Activated T-helper 2 cell treated with anti-CD3 and anti-CD28 coated beads, Interferon-gamma antibody, Interleukin-2, Interleukin-4, amounts not matched to agents 10 μg/mL and 5 μg/mL and 100 μg/mL, durations not matched to agents 14 hours and 24 hours and 36 hours (primary cell): ENCODE measurements around the gene OR4Q3. TPM values are rescaled to one million over a fixed set of nuclear protein-coding genes. Genes with fewer than 3 reads are reported as not detected.
"Not testable (repeated sequence)": the region's sequence is repeated elsewhere in the genome, so short reads cannot be mapped to it uniquely, and the experiment has no call there.

Experiments
- DNase-seq: peaks from one replicate; pipeline ENCODE4 v3.0.0; 2021; ENCODE audit warnings: low spot score
- H3K27ac Mint-ChIP-seq: one replicate; pipeline ENCODE4 v1.8.0; 2021; ENCODE audit warnings: mixed read lengths
- H3K27me3 Mint-ChIP-seq: one replicate; pipeline ENCODE4 v1.8.0; 2021; ENCODE audit warnings: low read depth, mixed read lengths
- H3K36me3 Mint-ChIP-seq: one replicate; pipeline ENCODE4 v1.8.0; 2021; ENCODE audit warnings: low read depth, mixed read lengths
- H3K4me1 Mint-ChIP-seq: one replicate; pipeline ENCODE4 v1.8.0; 2021; ENCODE audit warnings: low read depth, mixed read lengths
- H3K4me3 Mint-ChIP-seq: one replicate; pipeline ENCODE4 v1.8.0; 2021; ENCODE audit warnings: low read depth, mild to moderate bottlenecking, moderate library complexity, mixed read lengths
- H3K9me3 Mint-ChIP-seq: one replicate; pipeline ENCODE4 v1.8.0; 2021; ENCODE audit warnings: mixed read lengths
- intact Hi-C: fragments of 100-400 bp; cut with micrococcal nuclease; formaldehyde crosslinking; loops from one replicate; pipeline ENCODE4 v1.15.1; 2023
- total RNA-seq: library from RNA; stranded (reverse); gene quantifications from 2 replicates; pipeline ENCODE4 v1.2.3, GENCODE V29; 2022

OR4Q3 gene
- total RNA-seq: not detected in 2 replicates

- H3K4me1 Mint-ChIP-seq: no peaks in the 10 kb centered on the region
- no peak within 1 kb of the TSS for H3K27ac Mint-ChIP-seq
- no peak within 1 kb of the TSS for H3K4me3 Mint-ChIP-seq
- intact Hi-C loops: no loop called here
- H3K36me3 Mint-ChIP-seq: no peaks in the 10 kb centered on the region
- H3K9me3 Mint-ChIP-seq: peaks cover 8% of the 10 kb centered on the region
- DNase-seq: no peak
- no peaks in the 10 kb centered on the region for H3K27me3 Mint-ChIP-seq
These were observed at the start of gene OR4Q3 for GRCh38 chr14:19743256-19743655. Gene OR4Q3, plus strand, starts transcription at chr14:19743571.

DNA sequence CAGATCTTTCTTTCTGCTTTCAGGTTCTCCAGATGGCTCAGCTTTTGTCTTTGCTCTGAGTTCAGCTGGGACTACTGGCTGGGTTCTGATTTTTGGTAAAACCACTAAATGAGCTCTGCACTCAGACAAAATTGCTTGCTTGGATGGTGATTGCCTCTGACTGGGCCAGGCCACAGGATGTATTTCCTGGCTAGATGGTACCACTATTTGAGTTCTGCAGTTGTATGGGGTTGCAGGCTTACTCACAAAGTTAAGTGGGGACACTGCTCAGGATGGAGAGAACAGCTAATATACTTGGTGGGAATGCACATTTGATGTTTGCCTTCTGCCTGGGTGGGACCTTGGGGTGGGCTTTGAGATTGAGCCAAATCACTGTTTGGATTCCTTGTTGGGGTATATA lies 14.0 kb upstream of the OR4Q3 start:
- no peaks in the 10 kb centered on the region for H3K27me3 Mint-ChIP-seq
- H3K27ac Mint-ChIP-seq: no peak overlapping the region
- H3K4me1 Mint-ChIP-seq: no peaks in the 10 kb centered on the region
- no peak overlapping the region for H3K4me3 Mint-ChIP-seq
- H3K9me3 Mint-ChIP-seq: peaks cover 15% of the 10 kb centered on the region
- DNase-seq: no peak
- H3K36me3 Mint-ChIP-seq: no peaks in the 10 kb centered on the region
- intact Hi-C loops: no loop called here

DNA sequence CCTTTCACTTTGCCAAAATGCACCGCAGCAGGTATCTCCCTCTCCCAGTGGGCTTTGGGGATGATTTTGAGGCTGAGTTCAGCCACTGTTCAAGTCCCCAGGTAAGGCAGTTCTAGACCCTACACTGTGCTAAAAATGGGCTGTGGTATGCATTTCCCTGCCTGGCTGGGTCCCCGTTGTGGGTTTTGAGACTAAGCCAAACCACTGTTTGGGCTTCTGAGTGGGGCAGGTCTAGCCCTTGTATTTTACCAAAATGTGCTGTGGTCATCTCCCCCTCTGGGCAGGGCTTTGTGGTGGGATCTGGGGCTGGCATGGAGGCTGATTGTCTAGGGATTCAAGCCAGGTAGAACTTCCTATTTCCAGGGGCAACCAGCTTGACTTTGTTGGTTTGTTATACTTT lies 13.6 kb upstream of the OR4Q3 start:
- Mint-ChIP-seq H3K27me3 (no peaks in the 10 kb centered on the region), H3K4me1 (no peaks in the 10 kb centered on the region), H3K4me3 (no peak overlapping the region), H3K36me3 (no peaks in the 10 kb centered on the region), H3K27ac (no peak overlapping the region), H3K9me3 (peaks cover 15% of the 10 kb centered on the region)
- intact Hi-C loops: no loop called here
- DNase-seq: no peak

GRCh38 chr14:19733893-19734292 lies 9.5 kb upstream of the OR4Q3 start:
- H3K9me3 Mint-ChIP-seq: peaks cover 24% of the 10 kb centered on the region
- H3K36me3 Mint-ChIP-seq, H3K4me3 Mint-ChIP-seq, H3K4me1 Mint-ChIP-seq, H3K27me3 Mint-ChIP-seq, H3K27ac Mint-ChIP-seq, intact Hi-C loops, DNase-seq: not testable (repeated sequence)

GRCh38 chr14:19752316-19752715 lies 8.9 kb downstream of the OR4Q3 start:
- H3K4me3 Mint-ChIP-seq, H3K36me3 Mint-ChIP-seq, DNase-seq, H3K9me3 Mint-ChIP-seq, H3K27ac Mint-ChIP-seq, H3K4me1 Mint-ChIP-seq, H3K27me3 Mint-ChIP-seq, intact Hi-C loops: not testable (repeated sequence)

DNA sequence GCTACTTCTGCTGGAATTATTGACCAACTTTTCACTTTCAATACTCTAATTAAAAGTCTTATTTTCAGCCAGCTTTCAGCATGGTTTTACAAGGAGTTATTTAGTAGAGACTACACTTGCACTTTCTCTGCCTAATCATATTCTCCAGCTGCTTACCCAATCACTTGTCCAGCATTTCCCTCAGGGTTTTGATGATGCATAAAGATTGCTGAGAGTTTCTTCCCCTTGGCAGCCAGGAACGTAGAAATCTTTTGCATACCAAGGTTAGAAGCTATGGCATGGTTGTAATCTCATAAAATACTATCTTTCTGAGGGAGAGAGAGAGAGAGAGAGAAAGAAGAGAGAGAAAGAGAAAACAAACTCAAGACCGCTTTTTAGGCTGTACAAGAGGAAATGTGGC lies 10.8 kb downstream of the OR4Q3 start:
- H3K4me1 Mint-ChIP-seq: no peaks in the 10 kb centered on the region
- H3K36me3 Mint-ChIP-seq: no peaks in the 10 kb centered on the region
- intact Hi-C loops: no loop called here
- H3K27me3 Mint-ChIP-seq: no peaks in the 10 kb centered on the region
- no peaks in the 10 kb centered on the region for H3K9me3 Mint-ChIP-seq
- H3K4me3 Mint-ChIP-seq: no peak overlapping the region
- no peak for DNase-seq
- H3K27ac Mint-ChIP-seq: no peak overlapping the region

GRCh38 chr14:19771491-19771890 lies 28.1 kb downstream of the OR4Q3 start:
- H3K27me3 Mint-ChIP-seq, H3K27ac Mint-ChIP-seq, intact Hi-C loops, H3K4me3 Mint-ChIP-seq, DNase-seq, H3K36me3 Mint-ChIP-seq, H3K4me1 Mint-ChIP-seq: not testable (repeated sequence)
- H3K9me3 Mint-ChIP-seq: peaks cover 17% of the 10 kb centered on the region

GRCh38 chr14:19771895-19772430 lies 28.6 kb downstream of the OR4Q3 start:
- Mint-ChIP-seq H3K27me3 (no peaks in the 10 kb centered on the region), H3K36me3 (no peaks in the 10 kb centered on the region), H3K9me3 (peaks cover 17% of the 10 kb centered on the region), H3K4me3 (no peak overlapping the region), H3K4me1 (no peaks in the 10 kb centered on the region), H3K27ac (no peak overlapping the region)
- DNase-seq: no peak
- intact Hi-C loops: no loop called here

- H3K4me1 Mint-ChIP-seq, H3K27me3 Mint-ChIP-seq, H3K4me3 Mint-ChIP-seq, H3K27ac Mint-ChIP-seq, intact Hi-C loops, H3K36me3 Mint-ChIP-seq, DNase-seq: not testable (repeated sequence)
- peaks cover 17% of the 10 kb centered on the region for H3K9me3 Mint-ChIP-seq
These were observed 29.1 kb downstream of the OR4Q3 start for GRCh38 chr14:19772454-19772853.

DNA sequence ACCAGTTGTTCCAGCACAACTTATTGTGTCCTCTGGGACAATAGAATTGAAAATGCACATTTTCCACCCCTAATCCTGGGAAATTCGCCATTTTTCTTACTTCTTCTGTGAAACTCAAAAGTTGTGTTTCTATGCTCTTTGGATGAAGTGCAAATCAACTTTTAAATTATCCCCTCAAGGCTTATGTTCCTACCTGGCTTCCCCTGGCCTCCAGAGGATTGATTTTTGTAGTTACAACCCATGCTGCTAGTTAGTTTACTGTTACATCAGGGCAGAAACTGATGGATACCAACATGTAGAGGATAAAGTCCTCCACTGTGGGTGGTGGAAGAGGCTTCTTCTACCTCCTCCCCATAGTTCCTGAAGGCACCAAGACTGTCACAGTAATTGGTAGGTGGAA lies 29.8 kb downstream of the OR4Q3 start, which contains the start of gene OR4M1:
Gene OR4M1 (plus strand): TSS at position 301 of the 400 bp plus-strand sequence. CDS start 6,819 bp downstream, outside the sequence.
- H3K27ac Mint-ChIP-seq, H3K27me3 Mint-ChIP-seq, DNase-seq, H3K4me3 Mint-ChIP-seq, H3K36me3 Mint-ChIP-seq, intact Hi-C loops, H3K4me1 Mint-ChIP-seq: not testable (repeated sequence)
- H3K9me3 Mint-ChIP-seq: peaks cover 17% of the 10 kb centered on the region

DNA sequence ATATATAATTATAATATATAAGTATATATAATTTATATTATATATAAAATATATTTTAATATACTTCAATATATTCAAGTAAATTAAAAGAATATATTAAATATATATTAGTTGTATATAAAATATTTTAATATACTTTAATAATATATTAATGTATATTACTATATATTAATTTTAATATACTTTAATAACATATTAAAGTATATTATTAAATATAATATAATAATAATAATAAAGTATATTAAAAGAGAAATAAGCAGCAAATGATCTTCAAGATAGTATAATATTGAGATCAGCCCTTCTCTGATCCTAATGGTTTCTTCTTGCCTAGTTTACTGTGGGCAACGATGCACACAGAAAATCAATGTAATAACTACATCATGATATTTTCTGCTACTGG lies 32.2 kb downstream of the OR4Q3 start:
- H3K27ac Mint-ChIP-seq: no peak overlapping the region
- no peaks in the 10 kb centered on the region for H3K4me1 Mint-ChIP-seq
- H3K36me3 Mint-ChIP-seq: no peaks in the 10 kb centered on the region
- H3K4me3 Mint-ChIP-seq: no peak overlapping the region
- intact Hi-C loops: no loop called here
- peaks cover 8% of the 10 kb centered on the region for H3K9me3 Mint-ChIP-seq
- H3K27me3 Mint-ChIP-seq: no peaks in the 10 kb centered on the region
- no peak for DNase-seq

- H3K4me3 Mint-ChIP-seq, H3K9me3 Mint-ChIP-seq, H3K4me1 Mint-ChIP-seq, DNase-seq, H3K27ac Mint-ChIP-seq, H3K27me3 Mint-ChIP-seq, intact Hi-C loops, H3K36me3 Mint-ChIP-seq: not testable (repeated sequence)
These were observed 42.5 kb downstream of the OR4Q3 start for GRCh38 chr14:19785848-19786247.

DNA sequence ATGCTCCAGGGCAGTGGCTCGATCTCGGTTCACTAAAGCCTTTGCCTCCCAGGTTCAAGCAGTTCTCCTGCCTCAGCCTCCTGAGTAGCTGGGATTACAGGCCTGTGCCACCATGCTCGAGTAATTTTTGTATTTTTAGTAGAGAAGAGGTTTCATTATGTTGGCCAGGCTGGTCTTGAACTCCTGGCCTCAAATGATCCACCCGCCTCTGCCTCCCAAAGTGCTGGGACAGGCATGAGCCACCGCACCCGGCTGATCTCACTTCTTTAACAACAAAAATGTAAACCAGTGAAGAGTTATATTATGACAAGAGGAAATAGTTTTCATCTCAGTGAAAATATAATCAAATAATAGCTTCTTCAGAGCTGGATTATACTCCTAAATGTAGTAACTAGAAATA lies 43.9 kb downstream of the OR4Q3 start:
- not testable (repeated sequence) for H3K27me3 Mint-ChIP-seq

DNA sequence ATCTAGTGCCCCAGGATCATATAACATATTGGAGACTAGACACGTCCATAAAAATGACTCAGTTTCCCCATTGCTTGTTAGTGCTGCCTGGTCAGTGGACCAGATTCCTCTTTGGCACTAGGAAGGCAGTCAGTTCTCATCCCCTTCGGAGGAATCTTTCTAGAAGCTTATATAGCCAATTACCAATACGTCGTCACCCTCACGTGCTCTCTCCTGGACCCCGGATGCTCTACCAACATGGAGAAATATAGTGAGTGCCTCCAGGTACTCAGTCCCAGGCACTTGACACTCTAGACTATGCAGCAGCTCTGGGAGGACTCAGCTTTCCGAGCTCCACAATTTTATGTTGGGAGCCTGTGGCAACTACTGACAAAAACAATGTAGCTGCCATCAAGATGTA lies 44.8 kb downstream of the OR4Q3 start:
- H3K4me1 Mint-ChIP-seq, intact Hi-C loops, H3K4me3 Mint-ChIP-seq, H3K36me3 Mint-ChIP-seq, DNase-seq, H3K27ac Mint-ChIP-seq, H3K9me3 Mint-ChIP-seq, H3K27me3 Mint-ChIP-seq: not testable (repeated sequence)

More for the DNA sequence above, 43.9 kb downstream of the OR4Q3 start:
- H3K9me3 Mint-ChIP-seq, DNase-seq, intact Hi-C loops, H3K36me3 Mint-ChIP-seq, H3K27ac Mint-ChIP-seq, H3K4me3 Mint-ChIP-seq, H3K4me1 Mint-ChIP-seq: not testable (repeated sequence)
